ENCODE results near the gene ARSK.

Gene ARSK

DNA sequence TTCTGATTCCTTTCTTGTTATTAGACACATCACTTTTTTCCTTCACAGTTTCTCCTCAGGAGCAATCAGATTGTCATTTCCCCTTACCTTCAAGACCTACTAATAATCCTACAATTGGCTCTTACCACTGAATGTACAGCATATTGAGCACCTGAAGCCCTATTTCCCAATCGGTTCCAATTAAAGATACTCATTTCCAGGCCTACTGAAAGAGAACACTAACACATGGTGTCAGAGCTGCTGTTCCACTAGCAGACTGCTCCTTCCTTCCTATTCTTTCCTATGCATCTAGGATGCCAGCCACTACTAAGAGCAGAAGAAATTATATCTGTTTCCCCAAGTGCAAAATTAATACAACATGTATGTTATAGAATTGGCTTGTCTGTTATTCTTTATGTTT, 34.7 kb upstream of the ARSK start:
- H3K4me3 ChIP-seq (ENCODE audit: low read depth, low read length) = no peak overlapping the region
- no peak for TF ChIP-seq CTCF (IDR thresholded peaks at IDR 0.05; ENCODE audit: borderline replicate concordance, insufficient read depth, low read depth, low read length)

DNA sequence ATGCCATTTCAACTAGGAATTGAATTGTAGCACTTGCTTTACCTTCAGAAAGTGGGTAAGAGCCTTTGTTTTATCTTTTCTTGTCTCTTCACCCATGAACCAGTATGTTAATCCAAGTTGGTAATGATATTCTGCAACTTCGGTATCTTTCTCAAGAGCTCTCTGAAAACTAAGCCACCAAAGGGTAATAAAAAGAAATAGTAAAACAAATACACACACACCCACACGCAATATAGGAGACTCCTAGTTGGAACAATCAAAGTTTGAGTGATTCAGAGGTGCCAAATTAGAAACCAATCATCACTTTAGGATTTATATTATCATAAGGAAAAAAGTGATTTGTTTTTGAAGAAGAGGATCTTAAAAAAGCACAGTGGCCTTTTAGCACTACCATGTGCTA, 30.5 kb upstream of the ARSK start:
- TF ChIP-seq CTCF (IDR thresholded peaks at IDR 0.05; ENCODE audit: borderline replicate concordance, insufficient read depth, low read depth, low read length) = no peak
- no peak overlapping the region for H3K4me3 ChIP-seq (ENCODE audit: low read depth, low read length)

- TF ChIP-seq CTCF (IDR thresholded peaks at IDR 0.05; ENCODE audit: borderline replicate concordance, insufficient read depth, low read depth, low read length) = no peak
- H3K4me3 ChIP-seq (ENCODE audit: low read depth, low read length) = no peak overlapping the region
Observed at GRCh38 chr5:95526871-95527270, 28.0 kb upstream of the ARSK start.

DNA sequence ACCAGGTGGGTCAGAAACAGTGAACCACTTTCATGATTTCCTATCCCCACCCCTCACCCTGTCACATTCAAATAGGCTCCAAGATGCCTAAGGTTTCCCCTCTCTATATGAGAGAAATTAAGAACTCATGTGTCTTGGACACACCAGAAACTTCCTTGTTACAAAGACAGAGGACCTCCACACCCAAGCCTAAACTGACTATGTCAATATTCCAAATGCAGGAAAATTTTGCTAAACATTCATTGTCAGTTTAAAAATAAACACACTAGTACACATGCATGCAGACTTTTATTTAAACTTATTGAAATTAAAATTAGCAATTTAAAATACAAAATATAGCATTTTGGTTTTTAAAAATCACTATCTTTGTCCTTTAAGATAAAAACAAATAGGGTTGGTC, 26.3 kb upstream of the ARSK start:
- H3K4me3 ChIP-seq (ENCODE audit: low read depth, low read length) = no peak overlapping the region
- TF ChIP-seq CTCF (IDR thresholded peaks at IDR 0.05; ENCODE audit: borderline replicate concordance, insufficient read depth, low read depth, low read length) = no peak

- TF ChIP-seq CTCF (IDR thresholded peaks at IDR 0.05; ENCODE audit: borderline replicate concordance, insufficient read depth, low read depth, low read length) = no peak
- no peak overlapping the region for H3K4me3 ChIP-seq (ENCODE audit: low read depth, low read length)
Observed at GRCh38 chr5:95530416-95530815, 24.5 kb upstream of the ARSK start.

DNA sequence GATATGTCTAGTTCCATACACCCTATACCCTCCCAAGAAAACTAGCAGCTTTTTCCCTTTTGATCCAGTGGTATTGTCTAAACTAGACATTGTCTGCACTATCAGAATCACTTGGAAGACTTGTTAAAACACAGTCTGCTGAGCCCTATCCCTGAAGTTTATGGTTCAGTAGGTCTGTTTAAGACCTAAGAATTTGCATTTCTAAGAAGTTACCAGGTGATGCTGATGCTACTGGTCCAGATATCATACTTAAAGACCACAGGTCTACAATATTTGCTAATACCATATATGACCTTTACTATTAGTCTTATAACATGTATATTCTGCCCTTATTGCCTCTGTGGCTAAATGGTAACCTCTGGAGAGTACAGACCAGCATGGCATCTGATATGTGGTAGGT, 23.4 kb upstream of the ARSK start:
- TF ChIP-seq CTCF (IDR thresholded peaks at IDR 0.05; ENCODE audit: borderline replicate concordance, insufficient read depth, low read depth, low read length) = no peak
- no peak overlapping the region for H3K4me3 ChIP-seq (ENCODE audit: low read depth, low read length)

DNA sequence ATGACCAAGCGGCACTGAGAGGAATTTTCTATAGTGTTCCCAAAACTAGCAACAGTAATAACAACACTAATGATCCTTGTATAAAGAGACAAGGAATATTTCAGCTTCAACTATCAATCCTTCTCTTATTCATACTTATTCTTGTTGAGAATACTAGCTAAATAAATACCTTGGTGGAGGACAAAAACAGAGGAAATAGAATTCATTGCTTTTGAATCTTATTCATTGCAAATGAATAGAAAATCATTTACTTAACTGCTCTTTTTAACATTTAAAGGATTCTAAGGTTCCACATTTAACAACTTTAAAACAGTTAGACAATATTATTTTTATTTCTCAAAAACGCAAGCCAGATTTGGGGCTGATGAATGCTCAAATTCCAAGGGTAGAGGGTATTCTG, 22.5 kb upstream of the ARSK start:
- H3K4me3 ChIP-seq (ENCODE audit: low read depth, low read length) = no peak overlapping the region
- TF ChIP-seq CTCF (IDR thresholded peaks at IDR 0.05; ENCODE audit: borderline replicate concordance, insufficient read depth, low read depth, low read length) = no peak
